CD4-positive, alpha-beta T cell treated with Interleukin-10 for 1 hour (primary cell): ENCODE measurements around the gene SFRP5.

Experiments
- DNase-seq: peaks from one replicate; pipeline ENCODE4 v3.0.0-alpha.2; 2020

SFRP5 gene, protein sequence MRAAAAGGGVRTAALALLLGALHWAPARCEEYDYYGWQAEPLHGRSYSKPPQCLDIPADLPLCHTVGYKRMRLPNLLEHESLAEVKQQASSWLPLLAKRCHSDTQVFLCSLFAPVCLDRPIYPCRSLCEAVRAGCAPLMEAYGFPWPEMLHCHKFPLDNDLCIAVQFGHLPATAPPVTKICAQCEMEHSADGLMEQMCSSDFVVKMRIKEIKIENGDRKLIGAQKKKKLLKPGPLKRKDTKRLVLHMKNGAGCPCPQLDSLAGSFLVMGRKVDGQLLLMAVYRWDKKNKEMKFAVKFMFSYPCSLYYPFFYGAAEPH

DNA sequence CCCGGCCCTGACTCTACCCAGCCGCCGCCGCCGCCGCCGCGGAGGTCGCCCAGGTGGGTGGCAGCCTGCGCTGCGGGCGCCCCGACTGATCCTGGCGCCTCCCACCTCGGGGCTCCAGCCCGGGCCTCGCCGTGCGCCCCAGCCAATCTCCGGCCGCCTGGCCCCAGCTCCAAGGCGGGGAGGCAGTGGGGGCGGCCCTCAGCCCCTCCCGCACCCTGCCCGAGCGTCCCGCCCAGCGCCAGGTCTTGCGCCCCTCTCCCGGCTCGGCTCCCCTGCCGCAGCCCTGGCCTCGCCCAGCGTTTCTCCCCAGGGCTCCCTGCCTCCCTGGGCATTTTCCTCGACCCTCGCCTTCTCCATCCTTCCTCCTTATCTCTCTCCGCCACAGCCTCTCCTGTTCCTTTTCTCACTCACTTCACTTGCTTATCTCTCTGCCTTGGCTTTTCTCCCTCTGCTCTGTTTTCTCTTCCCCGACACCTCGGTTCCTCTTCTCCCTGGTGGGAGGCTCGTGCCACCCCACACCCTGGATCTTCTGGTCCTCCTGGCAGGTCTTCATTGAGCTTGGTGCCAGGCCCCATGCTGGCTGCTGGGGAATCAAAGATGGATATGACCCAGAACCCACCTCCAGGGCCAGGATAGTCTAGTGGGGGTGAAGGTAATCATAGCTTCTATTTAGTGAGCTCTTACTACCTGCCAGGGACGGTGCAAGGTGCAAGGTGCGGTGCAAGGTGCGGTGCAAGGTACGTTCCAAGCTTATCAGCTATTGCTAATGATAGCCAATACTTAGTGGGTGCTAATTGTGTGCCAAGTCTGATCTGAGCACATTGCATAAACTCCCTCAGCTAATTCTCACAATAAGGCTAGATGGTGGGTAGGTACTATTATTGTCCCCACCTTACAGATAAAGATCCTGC lies at the start of gene SFRP5:
TSS of gene SFRP5 (minus strand) at position 87 of the 911 bp plus-strand sequence. CDS start 166 bp downstream, outside the sequence.
- DNase-seq: no peak

DNA sequence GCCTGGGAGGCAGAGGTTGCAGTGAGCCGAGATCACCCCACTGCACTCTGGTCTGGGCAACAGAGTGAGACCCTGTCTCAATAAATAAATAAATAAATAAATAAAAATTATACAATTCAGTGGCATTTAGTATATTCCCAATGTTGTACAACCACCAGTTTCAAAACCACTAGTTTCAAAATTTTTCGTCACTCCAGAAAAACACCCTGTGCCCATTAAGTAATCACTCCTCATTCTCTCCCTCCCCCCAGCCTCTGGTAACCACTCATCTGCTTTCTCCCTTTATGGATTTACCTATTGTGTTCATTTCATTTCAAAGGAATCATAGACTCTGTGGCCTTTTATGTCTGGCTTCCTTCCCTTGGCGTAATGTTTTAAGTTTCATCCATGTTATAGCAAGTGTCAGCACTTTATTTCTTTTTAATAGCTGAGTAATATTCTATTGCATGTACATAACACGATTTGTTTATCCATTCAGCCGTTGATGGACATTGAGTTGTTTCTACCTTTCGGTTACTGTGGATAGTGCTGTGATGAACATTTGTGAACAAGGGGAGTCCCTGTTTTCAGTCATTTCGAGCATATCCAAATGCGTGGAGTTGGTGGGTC lies 48.4 kb upstream of the SFRP5 start:
- DNase-seq: no peak

DNA sequence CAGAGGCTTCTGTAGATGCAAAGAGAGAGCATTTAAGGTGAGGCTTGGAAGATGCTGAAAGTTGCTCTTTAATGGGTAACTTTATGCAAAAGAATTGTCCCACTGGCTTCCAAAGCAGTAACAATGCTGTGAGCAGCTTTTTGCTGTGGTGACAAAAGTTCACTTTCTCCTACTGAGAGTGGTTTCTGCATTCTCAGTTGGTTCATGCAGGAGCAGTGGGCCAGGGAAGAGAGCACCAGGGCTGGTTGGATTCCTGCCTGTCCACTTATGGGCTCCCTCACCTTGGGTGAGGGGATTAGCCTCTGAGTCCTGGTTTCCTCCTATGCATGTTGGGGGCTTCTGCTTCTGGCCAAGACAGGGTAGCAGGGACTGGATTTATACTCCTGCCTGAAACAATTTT lies 46.8 kb upstream of the SFRP5 start:
- no peak for DNase-seq

DNA sequence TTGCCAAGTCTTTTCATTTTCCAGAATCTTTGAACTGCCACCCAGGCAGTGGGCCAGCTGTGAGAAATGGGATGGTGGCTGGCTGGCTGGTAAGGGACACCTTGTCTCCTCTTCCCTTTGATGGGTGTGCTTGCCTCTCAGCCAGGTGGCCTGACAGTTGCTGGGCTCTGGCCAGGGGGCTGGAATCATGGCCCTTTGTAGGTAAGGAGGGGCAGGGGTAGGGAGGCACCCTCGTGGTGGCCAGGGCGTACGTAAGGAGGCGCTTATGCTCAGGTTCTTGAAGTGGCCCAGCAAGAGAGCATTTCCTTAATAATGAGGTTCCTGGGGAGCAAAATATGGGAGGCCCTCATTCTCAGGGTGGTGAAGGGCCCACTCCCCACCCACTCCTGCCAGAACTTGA lies 44.8 kb upstream of the SFRP5 start:
- no peak for DNase-seq

DNA sequence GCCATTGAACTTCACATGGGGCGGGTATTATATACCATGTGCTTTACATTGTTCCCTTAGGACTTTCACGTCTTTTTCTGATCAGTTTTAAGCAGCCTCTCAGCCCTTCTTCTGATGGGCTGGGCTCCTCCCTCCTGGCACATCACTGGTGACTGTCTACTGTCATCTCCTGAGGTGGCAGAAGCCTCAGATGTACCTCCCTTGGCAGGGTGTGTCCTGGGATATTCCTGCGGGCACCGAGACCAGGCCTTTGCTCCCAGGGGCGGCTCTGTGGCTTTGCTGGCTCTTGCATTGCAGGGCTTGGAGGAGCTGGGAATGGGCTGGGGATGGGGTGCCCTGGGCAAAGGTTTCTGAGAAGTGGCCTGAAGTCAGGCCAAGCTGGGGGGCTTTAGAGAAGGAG lies 43.2 kb upstream of the SFRP5 start:
- no peak for DNase-seq

DNA sequence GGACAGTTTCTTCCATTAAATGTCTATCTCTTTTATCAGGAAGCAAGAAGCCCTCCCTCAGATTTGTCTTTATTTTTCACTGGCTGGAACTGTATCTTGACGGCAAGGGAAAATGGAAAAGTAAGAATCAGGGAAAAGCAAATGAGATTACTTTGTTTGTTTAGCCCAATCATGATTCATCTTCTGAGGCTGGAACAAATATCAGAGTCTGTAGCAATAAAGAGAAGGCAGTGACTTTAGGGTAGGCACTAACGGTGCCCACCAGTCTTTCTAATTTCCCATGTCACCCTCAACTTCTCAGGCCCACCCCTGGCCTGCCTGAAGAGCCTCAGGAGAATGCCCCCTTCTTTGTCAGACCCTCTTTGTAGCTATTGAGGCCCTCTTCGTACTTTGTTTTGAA lies 41.5 kb upstream of the SFRP5 start:
- DNase-seq: no peak

DNA sequence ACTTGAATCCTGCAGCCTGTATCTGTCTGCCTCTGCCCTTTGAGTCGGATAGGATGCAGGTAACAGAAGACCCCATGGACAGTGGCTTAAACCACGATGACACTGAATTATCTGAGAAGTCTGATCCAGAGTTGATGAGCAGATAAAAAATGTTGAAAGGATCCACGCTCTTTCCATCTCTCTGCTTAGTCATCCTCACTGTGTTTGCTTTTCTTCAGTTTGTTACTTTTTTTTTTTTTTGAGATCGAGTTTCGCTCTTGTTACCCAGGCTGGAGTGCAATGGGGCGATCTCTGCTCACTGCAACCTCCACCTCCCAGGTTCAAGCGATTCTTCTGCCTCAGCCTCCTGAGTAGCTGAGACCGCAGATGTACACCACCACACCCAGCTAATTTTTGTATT lies 40.9 kb upstream of the SFRP5 start:
- no peak for DNase-seq

DNA sequence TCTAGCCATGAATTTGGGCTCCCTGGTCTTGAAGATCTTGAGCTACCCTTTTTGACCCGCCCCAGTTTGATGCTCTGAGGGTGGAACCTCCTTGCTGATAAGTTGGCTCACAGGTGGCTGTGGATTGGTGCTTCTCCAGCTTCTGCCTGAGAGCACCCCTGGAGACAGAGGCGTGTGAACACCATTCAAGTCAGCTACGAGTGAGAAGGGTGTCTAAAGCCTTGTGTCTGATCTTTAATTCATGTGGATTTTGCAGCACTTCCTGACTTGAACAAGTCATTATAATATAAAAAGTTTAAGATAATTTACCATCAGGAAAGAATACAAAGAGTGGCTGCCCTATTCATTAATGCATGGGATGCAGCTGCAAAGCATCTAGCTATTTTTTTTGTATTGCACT lies 40.2 kb upstream of the SFRP5 start:
- DNase-seq: no peak

DNA sequence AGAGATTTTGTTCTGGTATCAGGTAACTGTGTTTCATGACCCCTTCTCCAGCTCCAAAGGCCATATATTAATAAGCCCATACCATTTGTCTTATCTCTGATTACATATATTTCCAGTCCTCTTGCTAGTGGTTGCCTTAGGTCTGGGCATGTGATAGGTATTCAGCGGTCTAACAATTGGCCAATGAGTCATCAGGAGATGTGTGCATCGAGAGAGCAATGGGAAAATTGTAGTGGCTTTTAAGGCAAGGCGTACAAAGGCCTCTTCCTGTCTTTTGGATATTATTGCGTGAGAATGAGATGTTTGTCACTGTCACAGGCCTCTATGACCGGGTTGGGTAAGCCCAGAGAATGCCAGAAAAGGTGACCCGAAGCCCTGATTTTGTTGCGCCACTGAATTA lies 38.6 kb upstream of the SFRP5 start:
- no peak for DNase-seq

DNA sequence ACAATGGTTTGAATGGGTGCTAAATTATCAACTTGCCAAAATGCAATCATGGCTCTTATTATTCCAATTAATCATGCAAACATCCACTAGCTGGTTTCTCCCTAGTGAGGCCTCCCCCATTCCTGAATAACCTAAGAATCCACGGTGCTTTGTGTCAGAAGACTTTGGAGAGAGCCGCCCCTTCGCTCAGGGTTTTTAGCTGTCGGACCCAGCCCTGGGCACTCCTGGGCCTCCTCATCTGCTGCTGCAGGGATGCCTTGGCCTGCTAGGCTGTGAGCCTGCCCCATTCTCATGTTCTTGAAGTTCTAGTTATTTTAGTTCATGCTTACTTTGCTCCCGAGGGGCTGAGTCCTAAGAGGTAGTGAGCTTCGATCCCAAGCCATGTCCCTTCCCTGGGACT lies 34.1 kb upstream of the SFRP5 start:
- no peak for DNase-seq

DNA sequence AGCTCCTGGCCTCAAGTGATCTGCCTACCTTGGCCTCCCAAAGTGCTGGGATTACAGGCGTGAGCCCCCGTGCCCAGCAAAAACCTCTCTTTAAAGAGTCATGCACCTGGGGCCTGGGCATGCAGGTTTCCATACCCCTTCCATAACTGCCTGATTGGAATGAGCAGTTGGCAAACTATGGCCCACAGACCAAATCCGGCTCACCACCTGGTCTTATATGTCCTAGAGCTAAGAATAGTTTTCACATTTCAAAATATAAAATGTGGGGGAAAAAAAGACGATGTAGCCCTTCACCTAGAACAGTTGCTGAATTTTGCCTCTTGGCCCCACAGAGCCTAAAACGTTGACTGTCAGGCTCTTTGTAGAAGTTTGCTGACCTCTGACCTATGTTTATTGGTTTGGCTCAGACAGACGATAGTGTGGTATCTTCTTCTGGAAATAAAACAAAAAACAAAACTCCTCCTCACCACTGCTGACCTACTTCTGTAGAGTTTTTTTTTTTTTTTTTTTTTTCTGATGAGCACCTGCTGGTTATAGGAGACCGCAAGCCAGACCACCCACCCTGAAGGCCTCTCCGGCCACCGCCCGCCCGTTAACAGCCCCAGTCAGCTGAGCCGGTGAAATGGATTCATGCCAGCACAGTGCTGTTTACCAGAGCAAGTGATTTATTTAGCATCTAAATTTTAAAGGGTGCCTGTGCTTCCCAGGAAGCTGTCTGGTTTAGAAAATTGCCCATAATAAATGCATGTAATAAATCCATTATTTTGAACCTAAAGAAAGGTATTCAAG lies 33.5 kb upstream of the SFRP5 start:
- no peak for DNase-seq

DNA sequence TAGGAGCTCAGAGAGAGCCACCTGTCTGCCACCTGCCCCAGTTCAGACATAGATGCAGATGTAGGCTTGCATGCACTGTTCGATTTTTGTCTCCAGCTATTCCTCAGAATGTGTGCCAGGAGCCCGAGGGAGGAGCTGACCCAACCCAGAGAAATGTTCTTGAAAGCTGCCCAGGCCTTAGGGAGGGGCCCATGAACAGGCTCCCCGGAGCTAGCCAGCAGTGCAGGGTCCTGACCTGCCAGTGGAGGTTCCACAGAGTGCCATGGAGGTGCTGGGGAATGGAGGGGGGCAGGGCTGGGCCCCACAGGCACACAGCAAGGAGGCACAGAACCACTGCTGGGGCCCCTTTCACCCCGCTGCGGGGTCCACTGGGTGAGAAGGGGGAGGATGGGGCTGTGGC lies 29.6 kb upstream of the SFRP5 start:
- DNase-seq: no peak

DNA sequence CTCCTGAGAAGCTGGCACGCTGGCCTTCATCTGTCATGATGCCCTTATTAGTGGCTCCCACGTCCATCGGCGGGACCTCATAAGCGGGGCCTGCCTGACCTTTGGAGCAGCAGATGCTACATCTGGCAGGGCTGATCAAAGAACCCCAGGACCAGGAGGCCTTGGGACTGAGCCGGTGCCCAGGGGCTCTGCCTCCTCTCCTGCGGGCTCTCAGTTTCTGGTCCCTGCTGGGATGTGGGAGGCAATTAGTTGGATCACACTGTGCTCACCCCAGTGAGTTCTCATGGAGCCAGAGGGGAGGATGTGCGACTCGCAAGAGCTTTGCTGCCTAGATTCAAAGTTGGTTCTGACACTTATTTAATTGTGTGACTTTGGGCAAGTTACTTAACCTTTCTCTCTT lies 28.7 kb upstream of the SFRP5 start:
- DNase-seq: no peak

DNA sequence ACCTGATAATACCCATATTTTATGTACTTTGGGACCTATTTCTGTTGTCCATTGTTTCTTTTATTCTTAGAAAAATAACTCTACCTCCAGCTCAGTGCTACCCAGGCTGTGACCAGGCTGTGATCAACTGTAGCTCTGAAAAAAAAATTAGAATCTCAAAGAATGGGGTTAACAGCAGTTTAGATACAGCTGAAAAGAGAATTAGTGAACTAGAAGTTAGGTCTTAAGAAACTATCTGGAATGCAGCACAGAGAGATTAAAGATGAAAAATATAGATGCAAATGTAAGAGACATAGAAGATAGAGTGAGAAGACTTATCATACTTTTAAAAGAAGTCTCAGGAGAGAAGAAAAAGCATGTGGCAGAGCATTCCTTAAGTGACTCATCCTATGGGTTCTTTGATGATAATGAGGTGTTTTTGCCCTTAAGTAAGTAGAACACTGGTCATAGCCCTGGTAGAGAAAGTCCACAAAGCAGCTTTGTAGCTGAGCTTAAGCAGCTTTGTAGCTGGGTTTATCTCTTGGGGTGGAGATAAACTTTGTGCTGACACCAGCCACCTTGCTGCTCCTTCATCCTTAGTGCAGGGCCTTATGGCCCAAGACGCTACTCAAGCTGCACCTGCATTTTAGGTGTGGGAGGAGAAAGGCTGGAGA lies 27.3 kb upstream of the SFRP5 start:
- DNase-seq: no peak

DNA sequence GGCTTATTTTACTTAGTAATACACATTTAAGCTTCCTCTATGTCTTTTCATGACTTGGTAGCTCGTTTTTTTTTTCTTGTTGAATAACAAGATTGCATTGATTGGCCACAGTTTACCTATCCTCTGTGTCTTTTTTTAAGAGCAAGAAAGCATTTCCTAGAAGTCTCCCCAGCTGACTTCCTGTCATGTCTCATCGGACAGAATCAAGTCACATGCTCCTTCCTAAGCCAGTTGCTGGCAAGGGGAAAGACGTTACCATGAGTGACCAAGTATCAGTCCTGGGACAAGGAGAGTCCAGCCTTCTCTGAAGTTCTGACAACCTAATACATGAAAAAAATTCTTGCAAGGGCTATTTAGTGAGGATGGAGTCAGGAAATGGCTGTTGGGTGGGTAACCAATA lies 24.9 kb upstream of the SFRP5 start:
- peak; percentile 64 for DNase-seq

DNA sequence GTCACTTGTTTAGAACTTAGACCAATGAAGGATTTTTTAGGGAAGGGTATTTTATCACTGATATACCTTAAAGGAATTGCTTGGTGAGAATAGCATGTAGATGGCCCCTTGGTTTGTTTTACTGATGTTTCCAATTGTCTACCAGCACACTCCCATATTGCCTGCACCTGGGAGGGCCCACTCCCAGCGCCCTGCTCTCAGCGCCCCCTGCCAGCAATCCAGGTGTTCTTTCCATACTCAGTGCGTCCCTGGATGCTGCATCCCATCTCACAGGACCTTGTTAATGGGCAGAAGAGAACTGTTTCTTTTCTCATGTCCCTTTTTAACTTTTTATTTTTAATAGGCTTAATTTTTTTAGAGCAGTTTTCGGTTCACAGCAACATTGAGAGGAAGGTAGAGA lies 24.1 kb upstream of the SFRP5 start:
- DNase-seq: no peak

DNA sequence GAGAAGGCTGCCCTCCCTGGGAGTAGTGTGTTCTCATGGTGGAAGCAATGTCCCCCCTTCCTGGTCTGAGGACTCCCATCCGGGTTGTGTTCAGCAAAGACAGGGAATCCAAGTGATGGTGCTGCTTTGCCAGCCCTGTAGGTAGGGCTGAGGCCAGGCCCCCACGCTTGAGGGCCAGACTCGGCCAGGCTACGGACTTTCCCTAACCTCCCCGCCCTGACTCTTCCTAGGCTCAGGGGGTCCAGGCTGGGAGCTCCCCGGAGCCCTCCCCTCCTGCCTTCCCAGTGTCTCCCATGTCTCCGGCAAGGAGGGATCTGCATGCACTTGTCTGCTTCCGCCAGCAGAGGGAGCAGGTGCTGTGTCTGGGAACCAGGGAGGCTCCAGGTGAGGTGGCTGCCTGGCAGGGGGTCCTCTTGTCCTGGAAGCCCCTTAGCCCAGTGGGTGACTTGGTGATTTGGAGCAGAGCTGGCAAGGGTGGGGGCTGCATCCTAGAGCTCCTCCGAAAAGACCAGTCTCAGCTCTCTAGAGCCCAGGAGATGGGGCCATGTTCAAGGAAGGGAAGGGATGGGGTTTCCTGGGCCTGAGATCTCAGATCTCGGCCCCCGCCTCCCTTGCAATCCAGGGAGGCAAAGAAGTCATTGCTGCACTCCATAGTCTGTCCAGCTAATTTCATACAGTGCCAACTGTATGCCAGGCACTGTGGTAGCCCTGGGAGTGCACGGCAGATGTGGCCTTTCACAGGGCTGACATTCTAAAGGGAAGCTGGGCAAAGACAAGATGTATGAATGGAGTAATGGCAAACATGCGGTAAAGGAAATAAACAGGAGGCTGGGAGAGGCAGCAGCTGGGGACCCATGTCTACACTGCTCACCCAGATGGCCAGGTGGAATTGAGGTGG lies 20.3 kb upstream of the SFRP5 start:
- DNase-seq: peak; percentile 76

DNA sequence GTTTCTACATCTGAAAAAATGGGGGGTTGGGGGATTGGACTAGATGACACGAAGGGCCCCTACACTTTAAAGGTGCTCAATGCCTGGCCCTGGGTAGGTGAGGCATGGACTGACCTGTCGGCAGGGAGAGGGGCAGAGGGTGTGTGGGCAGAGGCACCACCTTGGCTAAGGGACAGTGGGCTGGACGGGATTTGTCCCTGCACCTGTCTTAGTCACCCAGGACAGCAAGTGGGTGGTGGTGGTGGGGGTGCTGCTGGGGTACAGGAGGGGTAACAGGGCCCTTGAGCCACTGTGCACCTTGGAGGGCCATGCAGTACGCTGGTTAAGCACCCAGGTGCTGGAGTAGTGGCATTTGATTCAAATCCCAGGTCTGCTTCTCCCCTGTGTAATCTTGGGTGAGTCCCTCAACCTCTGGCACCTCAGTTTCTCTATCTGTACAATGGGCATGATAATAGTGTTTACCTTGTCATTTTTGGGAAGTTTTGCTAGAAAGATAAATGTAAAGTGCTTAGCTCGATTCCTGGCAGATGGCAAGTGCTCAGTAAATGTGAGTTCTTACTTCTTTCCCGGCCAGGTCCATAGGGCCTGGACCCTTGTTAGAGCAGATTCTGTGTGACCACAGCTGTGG lies 18.1 kb upstream of the SFRP5 start:
- DNase-seq: no peak

DNA sequence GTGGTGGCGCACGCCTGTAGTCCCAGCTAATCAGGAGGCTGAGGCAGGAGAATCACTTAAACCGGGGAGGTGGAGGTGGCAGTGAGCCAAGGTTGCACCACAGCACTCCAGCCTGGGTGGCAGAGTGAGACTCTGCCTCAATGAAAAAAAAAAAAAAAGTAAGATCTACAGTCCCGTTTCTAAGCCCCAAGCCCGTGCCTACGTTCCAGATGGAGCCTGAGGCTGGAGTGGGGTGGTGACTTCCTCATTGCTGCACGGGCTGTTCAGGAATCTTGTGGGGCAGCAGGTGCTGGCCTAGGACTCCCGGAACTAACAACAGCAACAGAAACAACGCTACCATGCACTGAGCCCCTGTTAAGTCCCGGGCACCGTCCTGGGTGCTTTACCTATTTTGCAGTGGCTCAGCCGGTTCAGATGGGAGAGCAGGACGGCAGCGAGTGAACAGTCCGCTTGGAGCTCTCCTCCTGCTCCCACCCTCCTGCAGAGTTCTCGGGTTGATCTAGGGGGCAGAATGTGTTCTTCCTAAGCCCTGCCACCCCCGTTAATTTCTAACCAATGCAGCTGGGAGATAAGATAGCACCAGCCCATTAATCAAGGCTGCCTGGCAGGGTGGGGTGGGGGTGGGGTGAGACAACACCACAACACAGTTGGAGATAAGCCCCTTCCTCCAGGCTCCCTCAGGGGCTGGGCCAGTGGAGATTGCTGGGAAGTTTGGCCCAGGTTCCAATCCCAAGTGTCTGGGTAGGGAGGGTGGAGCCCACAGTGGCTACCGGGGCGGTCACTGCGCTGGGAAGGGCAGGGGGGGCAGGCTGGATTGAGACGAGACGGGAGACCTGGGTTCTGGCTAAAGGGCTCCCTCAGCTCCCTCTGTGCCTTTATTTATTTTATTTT lies 17.0 kb upstream of the SFRP5 start:
- DNase-seq: no peak

DNA sequence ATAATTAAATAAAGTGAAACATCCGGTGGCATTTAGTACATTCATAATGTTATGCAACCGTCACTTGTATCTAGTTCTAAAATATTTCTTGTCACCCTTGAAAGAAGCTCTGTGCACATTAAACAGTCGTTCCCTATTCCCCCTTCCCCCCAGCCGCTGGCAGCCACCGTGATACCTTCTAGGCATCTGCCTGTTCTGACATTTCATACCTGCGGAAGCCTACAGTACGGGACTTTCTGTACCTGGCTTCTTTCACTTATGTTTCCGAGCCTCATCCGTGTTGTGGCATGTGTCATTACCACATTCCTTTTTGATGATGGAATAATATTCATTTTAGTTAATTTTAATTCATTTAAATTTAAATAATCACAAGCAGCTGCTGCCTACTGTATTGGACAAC lies 13.9 kb upstream of the SFRP5 start:
- no peak for DNase-seq
